Natural killer cell (primary cell): ENCODE measurements around the gene SASH3. TPM values are rescaled to one million over a fixed set of nuclear protein-coding genes. Genes with fewer than 3 reads are reported as not detected.
A peak's percentile ranks its signal among the peaks of the same experiment; 100 is the strongest.

Experiments
- ATAC-seq, 3 donors: fragments of 150-1000 bp in 2 of 3; fragments of 200-7000 bp in 1 of 3; cut with Tn5 transposase; 1 replicate in 1 of 3; 2 replicates in 2 of 3; pipeline ENCODE4 v1.10.0; 2021; ENCODE audit warnings: mild to moderate bottlenecking in 2 of 3, moderate library complexity in 2 of 3
- DNase-seq, 2 donors: peaks; one replicate each; pipeline versions ENCODE4 v3.0.0 to v3.0.0-alpha.2; 2013 to 2021; ENCODE audit warnings: mixed read lengths in 1 of 2
- H3K27ac ChIP-seq: one replicate; pipeline ENCODE4 v1.5.1; 2013; ENCODE audit warnings: mild to moderate bottlenecking, low read length
- H3K27me3 ChIP-seq: one replicate; pipeline ENCODE4 v1.6.1; 2013; ENCODE audit warnings: low read length; ENCODE audit not compliant: control insufficient read depth, insufficient read depth
- H3K36me3 ChIP-seq: one replicate; pipeline ENCODE4 v1.6.1; 2013; ENCODE audit warnings: low read length; ENCODE audit not compliant: control insufficient read depth, insufficient read depth
- H3K4me1 ChIP-seq: one replicate; pipeline ENCODE4 v1.6.1; 2013; ENCODE audit warnings: low read length; ENCODE audit not compliant: control insufficient read depth, insufficient read depth
- H3K4me3 ChIP-seq: one replicate; pipeline ENCODE4 v1.5.1; 2013; ENCODE audit warnings: low read length
- H3K9me3 ChIP-seq: one replicate; pipeline ENCODE4 v1.6.1; 2013; ENCODE audit warnings: low read length; ENCODE audit not compliant: control insufficient read depth, insufficient read depth
- H3K27ac Mint-ChIP-seq, 2 donors: one replicate each; pipeline ENCODE4 v1.8.0; 2022; ENCODE audit warnings: mild to moderate bottlenecking in 2 of 2, mixed read lengths in 2 of 2, moderate library complexity in 1 of 2
- H3K27me3 Mint-ChIP-seq, 2 donors: one replicate each; pipeline ENCODE4 v1.8.0; 2022; ENCODE audit warnings: low read depth in 2 of 2, mixed read lengths in 2 of 2
- H3K36me3 Mint-ChIP-seq: one replicate; pipeline ENCODE4 v1.8.0; 2022; ENCODE audit warnings: mixed read lengths
- H3K4me1 Mint-ChIP-seq, 2 donors: one replicate each; pipeline ENCODE4 v1.8.0; 2022; ENCODE audit warnings: mixed read lengths in 2 of 2
- H3K4me3 Mint-ChIP-seq: one replicate; pipeline ENCODE4 v1.8.0; 2022; ENCODE audit warnings: mild to moderate bottlenecking, moderate library complexity, mixed read lengths
- H3K9me3 Mint-ChIP-seq, 2 donors: one replicate each; pipeline ENCODE4 v1.8.0; 2022; ENCODE audit warnings: mixed read lengths in 2 of 2
- CTCF ChIP-seq: fragments of 200-600 bp; IDR thresholded peaks from one replicate; pipeline ENCODE4 v1.8.0; 2022; ENCODE audit warnings: antibody characterized with exemption
- WGBS: methylation state at CpG from one replicate; pipeline ENCODE4 v1.1.7; 2013; ENCODE audit warnings: missing lambda C conversion rate; ENCODE audit not compliant: insufficient coverage; 5-methylcytosine and 5-hydroxymethylcytosine counted together
- intact Hi-C: fragments of 100-400 bp; cut with micrococcal nuclease; formaldehyde crosslinking; loops from one replicate; pipeline ENCODE4 v1.14.2; 2022
- total RNA-seq, 4 donors: library from RNA; stranded (reverse); fragments of 120-200 nt in 1 of 4; gene quantifications; one replicate each; pipeline versions ENCODE4 v1.2.3 to v1.2.4, GENCODE V29; 2013 to 2022

Gene SASH3
- total RNA-seq, 3 donors from 2014 or later (not counting 1 experiment from before 2014, with no cell fraction given): 356 to 403 (median 392) TPM

DNA sequence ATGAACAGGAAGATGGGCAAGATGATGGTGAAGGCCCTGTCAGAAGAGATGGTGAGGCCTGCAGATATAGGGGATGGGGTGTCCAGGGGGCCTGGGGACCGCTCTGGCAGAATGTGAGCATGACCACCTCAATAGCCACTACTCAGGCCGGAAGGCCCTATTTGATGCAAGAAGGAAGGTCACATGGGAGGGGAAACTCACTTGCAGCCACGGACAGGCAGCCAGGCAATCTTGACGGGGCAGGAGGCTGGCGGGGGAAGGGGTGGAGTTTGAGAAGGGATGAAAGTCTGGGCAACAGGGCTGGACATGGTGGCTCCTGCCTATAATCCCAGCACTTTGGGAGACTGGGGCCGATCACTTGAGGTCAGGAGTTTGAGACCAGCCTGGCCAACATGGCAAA, 8.8 kb downstream of the SASH3 start:
- Histone ChIP-seq H3K27me3 (no peaks in the 10 kb centered on the region), H3K36me3 (peaks cover 78% of the 10 kb centered on the region), H3K27ac (peak overlapping the region; percentile 75), H3K4me3 (no peak overlapping the region), H3K4me1 (peaks cover 76% of the 10 kb centered on the region), H3K9me3 (no peaks in the 10 kb centered on the region)
- ATAC-seq (no peak), DNase-seq (no peak)
- Mint-ChIP-seq H3K4me3 (peak overlapping the region; percentile 40), H3K36me3 (peaks cover 2% of the 10 kb centered on the region), H3K9me3 (no peaks in the 10 kb centered on the region), H3K27me3 (no peaks in the 10 kb centered on the region), H3K4me1 (peaks cover 42 to 55% of the 10 kb centered on the region in 2 donors), H3K27ac (peak overlapping the region; percentile 93 to 98)
- 54% methylated on average over 5 of the region's 6 CpGs for WGBS
- intact Hi-C loops: no loop called here
- TF ChIP-seq CTCF: no peak

DNA sequence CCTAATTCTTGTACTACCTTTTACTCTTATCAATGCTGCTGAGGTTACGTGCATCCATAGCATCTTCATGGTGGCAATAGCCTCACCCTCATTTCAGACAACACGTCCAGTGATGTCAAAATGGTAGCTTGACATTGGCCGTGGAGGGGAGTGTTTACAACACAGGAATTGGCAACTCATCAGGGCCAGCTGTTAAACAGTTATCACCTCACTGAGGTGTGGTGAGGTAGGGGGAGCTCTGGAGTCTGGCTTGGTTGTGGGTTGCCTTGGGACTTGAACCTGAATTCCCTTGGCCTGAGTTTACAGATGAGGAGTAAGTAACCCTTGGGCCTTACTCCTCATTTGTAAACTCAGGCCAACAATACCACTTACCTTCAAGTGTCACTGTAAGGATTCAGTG, 10.4 kb downstream of the SASH3 start:
- no peak for TF ChIP-seq CTCF
- H3K4me3 ChIP-seq: no peak overlapping the region
- 50% methylated on average over 2 of the region's 3 CpGs for WGBS
- Mint-ChIP-seq H3K27ac (peak overlapping the region; percentile 93 to 98), H3K4me1 (peaks cover 29 to 44% of the 10 kb centered on the region in 2 donors), H3K27me3 (no peaks in the 10 kb centered on the region), H3K36me3 (no peaks in the 10 kb centered on the region), H3K9me3 (no peaks in the 10 kb centered on the region), H3K4me3 (peak overlapping the region; percentile 17)
- H3K27me3 ChIP-seq: no peaks in the 10 kb centered on the region
- intact Hi-C loops: no loop called here
- ATAC-seq (peak in 2 of 3 donors; percentile 25 to 45), DNase-seq (no peak)
- H3K9me3 ChIP-seq: no peaks in the 10 kb centered on the region
- peak overlapping the region; percentile 21 for H3K27ac ChIP-seq
- H3K36me3 ChIP-seq: peaks cover 80% of the 10 kb centered on the region
- peaks cover 72% of the 10 kb centered on the region for H3K4me1 ChIP-seq

- no peak for TF ChIP-seq CTCF
- no peaks in the 10 kb centered on the region for H3K9me3 ChIP-seq
- peaks cover 23 to 37% of the 10 kb centered on the region in 2 donors for H3K4me1 Mint-ChIP-seq
- peak overlapping the region; percentile 21 for H3K27ac ChIP-seq
- peak overlapping the region; percentile 75 to 98 for H3K27ac Mint-ChIP-seq
- no peaks in the 10 kb centered on the region for H3K9me3 Mint-ChIP-seq
- peaks cover 82% of the 10 kb centered on the region for H3K36me3 ChIP-seq
- no peaks in the 10 kb centered on the region for H3K27me3 Mint-ChIP-seq
- H3K4me3 Mint-ChIP-seq: no peak overlapping the region
- no peaks in the 10 kb centered on the region for H3K27me3 ChIP-seq
- ATAC-seq (no peak), DNase-seq (no peak)
- H3K36me3 Mint-ChIP-seq: no peaks in the 10 kb centered on the region
- no peak overlapping the region for H3K4me3 ChIP-seq
- intact Hi-C loops: no loop called here
- WGBS: 89% methylated on average over 6 of the region's 9 CpGs
- peaks cover 66% of the 10 kb centered on the region for H3K4me1 ChIP-seq
Measured at GRCh38 chrX:129790808-129791207, 11.1 kb downstream of the SASH3 start.

- Mint-ChIP-seq H3K4me3 (no peak overlapping the region), H3K9me3 (no peaks in the 10 kb centered on the region), H3K4me1 (peaks cover 17 to 32% of the 10 kb centered on the region in 2 donors), H3K27me3 (no peaks in the 10 kb centered on the region), H3K27ac (peak overlapping the region; percentile 75 to 98), H3K36me3 (no peaks in the 10 kb centered on the region)
- ATAC-seq (no peak), DNase-seq (no peak)
- no peak for TF ChIP-seq CTCF
- Histone ChIP-seq H3K27me3 (no peaks in the 10 kb centered on the region), H3K4me1 (peaks cover 60% of the 10 kb centered on the region), H3K36me3 (peaks cover 86% of the 10 kb centered on the region), H3K9me3 (no peaks in the 10 kb centered on the region), H3K27ac (no peak overlapping the region), H3K4me3 (no peak overlapping the region)
- intact Hi-C loops: no loop called here
- WGBS: 86% methylated on average over 8 of the region's 8 CpGs
Measured at GRCh38 chrX:129791336-129791735, 11.6 kb downstream of the SASH3 start.
